Measurements from ENCODE around the gene MYL10.

MYL10 gene

GRCh38 chr7:101594790-101595189 lies 34.3 kb downstream of the MYL10 start:
- no peak for DNase-seq

GRCh38 chr7:101593556-101593955 lies 35.5 kb downstream of the MYL10 start:
- no peak for DNase-seq

GRCh38 chr7:101591504-101591903 lies 37.6 kb downstream of the MYL10 start:
- no peak for DNase-seq

GRCh38 chr7:101590663-101591435 lies 38.2 kb downstream of the MYL10 start:
- DNase-seq: no peak

GRCh38 chr7:101589976-101590662 lies 39.0 kb downstream of the MYL10 start:
- DNase-seq: no peak

GRCh38 chr7:101589052-101589451 lies 40.0 kb downstream of the MYL10 start:
- no peak for DNase-seq

- DNase-seq: no peak
Measured at GRCh38 chr7:101588131-101588935, 40.8 kb downstream of the MYL10 start.

- no peak for DNase-seq
Measured at GRCh38 chr7:101586906-101587677, 42.0 kb downstream of the MYL10 start.

GRCh38 chr7:101586078-101586905 lies 42.8 kb downstream of the MYL10 start:
- DNase-seq: no peak

- no peak for DNase-seq
Measured at GRCh38 chr7:101582971-101583370, 46.1 kb downstream of the MYL10 start.

GRCh38 chr7:101581891-101582290 lies 47.2 kb downstream of the MYL10 start:
- DNase-seq: no peak

GRCh38 chr7:101580596-101580995 lies 48.5 kb downstream of the MYL10 start:
- DNase-seq: no peak

- DNase-seq: no peak
Measured at GRCh38 chr7:101578552-101578951, 50.5 kb downstream of the MYL10 start.

- no peak for DNase-seq
Measured at GRCh38 chr7:101576998-101577397, 52.1 kb downstream of the MYL10 start.

GRCh38 chr7:101575721-101576120 lies 53.4 kb downstream of the MYL10 start:
- peak; percentile 59 for DNase-seq

GRCh38 chr7:101575168-101575567 lies 53.9 kb downstream of the MYL10 start:
- DNase-seq: no peak

- DNase-seq: no peak
Measured at GRCh38 chr7:101572156-101572555, 56.9 kb downstream of the MYL10 start.

- DNase-seq: no peak
Measured at GRCh38 chr7:101567230-101567629, 61.9 kb downstream of the MYL10 start.

GRCh38 chr7:101565601-101566209 lies 63.4 kb downstream of the MYL10 start:
- DNase-seq: no peak

- DNase-seq: no peak
Measured at GRCh38 chr7:101564778-101565211, 64.3 kb downstream of the MYL10 start.
